Fibroblast of mammary gland (primary cell): ENCODE data around the gene DNMT3B.
"Not testable (repeated sequence)": the region's sequence is repeated elsewhere in the genome, so short reads cannot be mapped to it uniquely, and the experiment has no call there.

Experiments used
- DNase-seq: peaks from one replicate; pipeline ENCODE4 v3.0.0-alpha.2; 2010; ENCODE audit warnings: low read depth
- H3K4me3 ChIP-seq: 2 replicates; pipeline ENCODE4 v1.5.1; 2011; ENCODE audit warnings: low read depth, mild to moderate bottlenecking, low read length, moderate library complexity; ENCODE audit not compliant: control insufficient read depth
- CTCF ChIP-seq: conservative IDR thresholded peaks from 2 replicates; pipeline ENCODE4 v1.5.1; 2011; ENCODE audit warnings: low read depth, low read length, inconsistent platforms; ENCODE audit not compliant: control insufficient read depth, insufficient read depth

Gene DNMT3B

DNA sequence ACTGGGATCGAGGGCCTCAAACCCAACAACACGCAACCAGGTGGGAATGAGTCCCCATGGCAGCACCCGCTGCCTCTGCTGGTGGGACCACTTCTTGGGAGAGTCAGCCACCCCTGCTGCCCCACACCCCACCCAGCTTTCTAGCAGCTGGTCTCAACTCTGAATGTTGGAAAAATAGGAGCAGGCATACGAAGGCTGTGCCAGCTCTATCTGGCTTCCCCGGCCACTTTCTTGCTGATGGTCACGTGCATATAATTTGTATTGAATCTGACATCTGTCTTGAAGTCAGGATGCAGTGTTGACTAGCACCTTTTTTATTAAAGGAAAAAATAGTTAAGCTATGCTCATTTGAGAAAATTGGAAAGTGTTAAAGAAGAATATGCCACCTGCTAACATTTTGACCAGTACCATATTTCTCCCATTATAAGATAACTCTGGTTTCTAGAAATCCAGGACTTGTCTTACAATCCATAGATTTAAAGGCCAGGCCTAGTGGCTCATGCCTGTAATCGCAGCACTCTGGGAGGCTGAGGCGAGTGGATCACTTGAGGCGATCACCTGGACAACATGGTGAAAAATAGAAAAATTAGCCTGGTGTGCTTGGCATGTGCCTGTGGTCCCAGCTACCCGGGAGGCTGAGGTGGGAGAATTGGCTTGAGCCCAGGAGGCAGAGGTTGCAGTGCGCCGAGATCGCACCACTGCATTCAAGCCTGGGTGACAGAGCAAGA, 30.7 kb downstream of the DNMT3B start:
- no peak for DNase-seq
- no peak for TF ChIP-seq CTCF
- no peak overlapping the region for H3K4me3 ChIP-seq

- TF ChIP-seq CTCF, result no peak
- H3K4me3 ChIP-seq, result no peak overlapping the region
- no peak for DNase-seq
Measured at GRCh38 chr20:32796383-32796948, 34.3 kb downstream of the DNMT3B start.

DNA sequence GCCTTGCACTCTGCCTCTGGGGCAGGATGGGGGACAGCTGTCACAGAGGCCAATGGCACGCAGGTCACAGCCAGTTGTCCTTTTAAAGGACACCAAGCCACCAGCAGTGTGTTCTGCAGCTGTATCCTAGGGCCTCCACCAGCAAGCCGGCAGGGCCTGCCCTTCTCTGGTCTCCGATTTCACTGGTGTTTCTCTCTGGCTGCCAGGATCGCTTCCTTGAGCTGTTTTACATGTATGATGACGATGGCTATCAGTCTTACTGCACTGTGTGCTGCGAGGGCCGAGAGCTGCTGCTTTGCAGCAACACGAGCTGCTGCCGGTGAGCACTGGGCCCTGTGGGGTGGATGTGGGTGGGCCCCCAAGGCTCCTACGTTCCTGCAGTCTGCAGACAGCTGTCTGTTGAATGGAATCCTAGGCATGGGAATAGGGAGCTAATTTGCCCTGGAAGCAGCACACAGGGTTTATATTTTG, 34.8 kb downstream of the DNMT3B start:
- H3K4me3 ChIP-seq, result no peak overlapping the region
- no peak for DNase-seq
- TF ChIP-seq CTCF, result no peak

GRCh38 chr20:32797571-32797970, 35.4 kb downstream of the DNMT3B start:
- H3K4me3 ChIP-seq, DNase-seq: not testable (repeated sequence)

- no peak for TF ChIP-seq CTCF
- no peak overlapping the region for H3K4me3 ChIP-seq
- no peak for DNase-seq
Measured at GRCh38 chr20:32798046-32798981, 36.1 kb downstream of the DNMT3B start.

GRCh38 chr20:32803092-32803491, 40.9 kb downstream of the DNMT3B start:
- no peak for TF ChIP-seq CTCF
- DNase-seq, result no peak
- H3K4me3 ChIP-seq, result no peak overlapping the region
